Germinal center (tissue), 1 donor: ENCODE results near the gene NRG3.

ENCODE experiments used
- DNase-seq: peaks from one replicate; pipeline ENCODE4 v3.0.0; 2012; ENCODE audit warnings: mixed read lengths, low spot score

The NRG3 gene

DNA sequence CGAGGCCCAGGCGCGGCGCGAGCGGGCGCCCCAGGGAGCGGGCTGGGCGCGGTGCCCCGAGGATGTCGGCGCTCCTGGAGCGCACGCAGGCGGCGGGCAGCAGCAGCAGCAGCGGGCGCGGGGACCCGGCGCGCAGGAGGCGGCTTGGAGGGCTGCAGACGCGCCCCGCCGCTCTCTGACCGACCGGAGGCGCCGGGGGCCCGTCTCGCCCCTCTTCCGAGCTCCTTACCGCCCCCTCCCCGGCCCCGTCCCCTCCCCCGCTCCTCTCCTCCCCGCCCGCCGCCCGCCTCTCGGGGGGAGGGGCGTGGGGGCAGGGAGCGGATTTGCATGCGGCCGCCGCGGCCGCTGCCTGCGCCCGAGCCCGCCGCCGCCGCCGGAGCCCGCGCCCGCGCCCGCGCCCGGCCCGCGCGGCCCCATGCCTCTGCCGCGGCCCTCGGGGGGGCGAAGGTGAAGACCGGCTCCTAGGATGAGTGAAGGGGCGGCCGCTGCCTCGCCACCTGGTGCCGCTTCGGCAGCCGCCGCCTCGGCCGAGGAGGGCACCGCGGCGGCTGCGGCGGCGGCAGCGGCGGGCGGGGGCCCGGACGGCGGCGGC lies at the start of gene NRG3:
TSS of gene NRG3 (plus strand) at position 320 of the 592 bp plus-strand sequence.
- no peak for DNase-seq

GRCh38 chr10:81828251-81828650 lies 46.7 kb upstream of the NRG3 start:
- no peak for DNase-seq

- DNase-seq: no peak
Measured at GRCh38 chr10:81831060-81831459, 43.9 kb upstream of the NRG3 start.

GRCh38 chr10:81838950-81839349 lies 36.0 kb upstream of the NRG3 start:
- no peak for DNase-seq

- no peak for DNase-seq
Measured at GRCh38 chr10:81843042-81843441, 32.0 kb upstream of the NRG3 start.

GRCh38 chr10:81847675-81848074 lies 27.3 kb upstream of the NRG3 start:
- no peak for DNase-seq

DNA sequence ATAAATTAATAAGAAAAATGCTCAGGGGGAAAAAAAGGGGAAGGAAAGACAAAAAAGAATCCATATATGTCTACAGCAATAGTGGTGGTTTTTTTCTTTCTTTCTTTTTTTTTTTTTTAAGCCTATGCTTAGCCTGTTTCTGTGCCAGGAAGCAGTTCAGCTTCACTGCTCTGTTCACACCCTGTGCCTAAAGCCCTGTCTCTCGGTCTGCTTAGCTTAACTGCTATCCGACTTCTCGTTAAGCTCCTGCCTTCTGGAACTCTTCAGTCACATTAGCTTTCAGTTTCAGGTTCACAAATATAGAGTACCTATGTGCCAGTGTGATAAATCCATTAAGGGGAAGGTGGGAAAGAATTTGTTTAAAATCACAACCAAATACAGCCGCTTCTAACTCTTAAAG lies 26.5 kb upstream of the NRG3 start:
- DNase-seq: no peak

GRCh38 chr10:81848931-81849330 lies 26.1 kb upstream of the NRG3 start:
- no peak for DNase-seq

DNA sequence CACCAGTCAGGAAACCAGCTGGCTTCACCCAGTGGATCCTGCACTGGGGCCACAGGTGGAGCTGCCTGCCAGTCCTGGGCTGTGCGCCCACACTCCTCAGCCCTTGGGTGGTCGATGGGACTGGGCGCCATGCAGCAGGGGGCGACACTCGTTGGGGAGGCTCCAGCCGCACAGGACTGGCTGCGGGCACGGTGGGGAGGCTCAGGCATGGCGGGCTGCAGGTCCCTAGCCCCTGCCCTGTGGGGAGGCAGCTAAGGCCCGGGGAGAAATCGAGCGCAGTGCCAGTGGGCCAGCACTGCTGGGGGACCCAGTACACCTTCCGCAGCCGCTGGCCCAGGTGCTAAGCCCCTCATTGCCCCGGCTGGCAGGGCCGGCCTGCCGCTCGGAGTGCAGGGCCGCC lies 12.4 kb upstream of the NRG3 start:
- DNase-seq: no peak

DNA sequence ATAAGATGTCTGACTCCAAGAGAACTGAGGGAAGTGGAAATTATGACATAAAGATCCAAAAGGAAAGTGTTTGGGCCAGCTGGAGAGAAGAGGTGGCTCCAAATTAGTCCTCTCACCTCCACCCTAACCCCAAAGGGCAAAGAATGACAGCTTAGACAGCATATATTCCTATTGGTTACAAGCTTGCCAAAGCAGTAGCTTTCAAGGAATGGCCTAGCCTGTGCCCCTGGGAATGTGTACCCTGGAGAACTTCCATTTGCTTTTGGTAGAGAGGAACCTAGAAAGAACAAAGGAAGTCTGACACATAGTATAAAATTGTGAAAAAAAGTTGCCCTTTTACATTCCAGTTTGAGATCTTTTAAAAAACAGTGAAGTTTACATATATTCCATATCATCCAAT lies 11.2 kb upstream of the NRG3 start:
- no peak for DNase-seq

DNA sequence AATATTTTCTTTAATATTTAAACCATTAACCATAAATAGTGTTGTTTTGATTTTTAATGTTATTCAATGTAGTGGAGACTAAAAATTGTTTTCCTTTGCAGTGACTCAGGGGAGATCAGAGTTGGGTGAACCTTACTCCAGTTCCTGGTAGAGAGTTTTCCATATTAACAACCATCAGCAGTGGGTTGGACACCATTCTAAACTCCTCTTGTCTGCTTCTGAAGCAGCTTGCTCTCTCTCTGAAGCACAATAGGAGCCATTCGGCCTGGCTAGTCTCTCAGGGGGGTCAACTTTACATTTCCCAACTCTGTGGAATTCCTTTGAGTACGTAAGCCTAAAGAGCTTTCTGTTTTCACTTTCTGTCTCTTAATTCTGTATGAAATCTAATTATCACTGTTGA lies 9.4 kb upstream of the NRG3 start:
- no peak for DNase-seq

- DNase-seq: no peak
Measured at GRCh38 chr10:81866753-81867152, 8.2 kb upstream of the NRG3 start.

GRCh38 chr10:81870472-81870871 lies 4.5 kb upstream of the NRG3 start:
- DNase-seq: no peak

DNA sequence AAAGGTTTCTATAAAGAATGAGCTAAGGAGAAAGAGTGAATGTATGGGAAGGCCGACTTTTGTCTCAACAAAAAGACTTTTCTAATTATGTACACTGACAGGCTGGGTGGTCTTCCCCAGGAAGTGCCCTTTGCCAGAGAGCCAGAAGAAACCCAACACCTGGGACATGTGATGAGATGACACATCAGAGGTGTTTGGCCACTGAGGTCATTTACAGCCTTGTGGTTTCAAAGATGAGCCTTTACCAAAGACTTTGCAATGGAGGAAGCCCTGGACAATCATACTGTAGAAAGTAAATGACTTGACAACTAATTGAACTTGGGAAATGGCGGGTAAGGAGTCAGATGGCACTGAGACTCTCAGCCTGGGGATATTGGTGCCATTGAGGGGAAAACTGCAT lies 3.4 kb upstream of the NRG3 start:
- DNase-seq: no peak

GRCh38 chr10:81872206-81872862 lies 2.7 kb upstream of the NRG3 start:
- no peak for DNase-seq

- no peak for DNase-seq
Measured at GRCh38 chr10:81873231-81873931, 1.6 kb upstream of the NRG3 start.

- DNase-seq: peak; percentile 10
Measured at GRCh38 chr10:81873932-81874816, 820 bp upstream of the NRG3 start.

- DNase-seq: no peak
Measured at GRCh38 chr10:81875467-81876252, 666 bp downstream of the NRG3 start.

DNA sequence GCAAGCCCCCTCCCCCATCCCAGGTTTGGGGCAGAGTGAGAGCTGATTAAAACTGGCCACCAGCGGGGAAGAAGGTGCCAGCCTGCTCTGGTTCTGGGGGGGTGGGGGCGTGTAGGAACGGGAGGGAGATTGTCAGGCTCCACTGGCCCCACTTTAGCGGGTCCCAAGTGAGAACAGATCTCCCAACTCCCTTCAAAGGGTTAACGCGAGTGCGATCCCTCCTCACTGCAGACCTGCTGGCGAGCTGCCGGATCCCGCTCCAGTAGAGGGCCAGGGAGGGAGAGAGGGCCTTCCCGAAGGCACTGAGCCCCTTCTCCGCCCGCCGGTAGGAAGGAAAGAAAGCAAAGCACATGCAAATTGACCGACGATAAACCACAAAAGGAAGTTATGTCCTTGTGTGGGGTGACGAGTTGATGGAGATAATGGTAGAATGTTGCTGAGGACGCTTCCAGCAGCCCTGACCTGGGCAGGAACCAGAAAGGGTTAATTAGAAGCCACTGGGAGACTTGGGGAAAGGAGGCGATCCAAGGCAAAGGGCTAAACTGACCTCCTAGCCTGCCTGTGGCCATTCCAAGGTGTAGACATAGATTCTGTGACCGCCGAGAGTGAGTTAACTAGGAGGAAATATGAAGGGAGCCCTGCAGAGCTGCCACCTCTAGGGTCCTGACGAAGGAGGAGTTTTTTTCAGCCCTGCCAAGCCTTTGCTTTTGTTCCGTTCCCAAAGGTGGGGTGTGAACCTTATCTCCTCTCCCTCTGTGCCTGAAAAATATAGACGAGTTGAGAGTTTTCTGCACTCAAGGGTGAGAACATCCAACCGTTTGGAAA lies 1.5 kb downstream of the NRG3 start:
- DNase-seq: no peak

- no peak for DNase-seq
Measured at GRCh38 chr10:81877596-81877995, 2.6 kb downstream of the NRG3 start.

DNA sequence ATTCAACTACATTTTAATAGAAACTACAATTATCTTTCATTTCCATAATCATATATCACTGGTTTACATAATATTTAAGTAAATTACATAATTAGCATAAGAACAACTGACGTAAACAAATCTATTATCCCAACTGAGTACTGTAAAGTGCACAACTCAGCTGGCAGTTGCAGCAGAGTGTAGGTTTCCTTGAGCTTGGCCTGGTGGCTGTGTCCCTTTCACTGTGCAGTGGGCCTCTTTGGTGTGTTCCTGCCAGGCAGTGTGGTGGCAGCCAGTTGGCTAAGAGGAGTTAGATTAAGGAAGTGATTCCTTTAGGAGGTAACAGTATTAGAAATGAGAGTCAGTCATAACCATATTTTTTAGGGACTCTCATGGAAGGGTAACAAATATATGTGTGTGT lies 7.0 kb downstream of the NRG3 start:
- DNase-seq: no peak
